Transverse colon (tissue), 4 donors: ENCODE results near the gene TRAK1.

Source experiments
- EP300 ChIP-seq: sonication (generic); formaldehyde crosslinking; IDR thresholded peaks from one replicate; pipeline ENCODE4 v1.6.1; 2017; ENCODE audit warnings: antibody characterized with exemption, low read depth
- POLR2A ChIP-seq: fragments of 450-650 bp; IDR thresholded peaks from one replicate; pipeline ENCODE4 v1.6.1; 2016; ENCODE audit warnings: antibody characterized with exemption, mild to moderate bottlenecking, moderate library complexity
- POLR2AphosphoS5 ChIP-seq, 3 donors: sonication (generic); formaldehyde crosslinking; IDR thresholded peaks; one replicate each; pipeline ENCODE4 v1.6.1; 2016; ENCODE audit warnings: antibody characterized with exemption in 3 of 3
- TF ChIP-seq, protein P1 (sequence below), 5 experiments: fragments of 200-600 bp in 3 of 5; fragments of 450-650 bp in 2 of 5; sonication (generic) in 3 of 5; IDR thresholded peaks; 1 replicate in 2 of 5; 2 replicates in 3 of 5; pipeline ENCODE4 v1.5.1; 2016 to 2017; ENCODE audit warnings: antibody characterized with exemption in 5 of 5, inconsistent platforms in 3 of 5, mild to moderate bottlenecking in 2 of 5, moderate library complexity in 1 of 5

DNA sequence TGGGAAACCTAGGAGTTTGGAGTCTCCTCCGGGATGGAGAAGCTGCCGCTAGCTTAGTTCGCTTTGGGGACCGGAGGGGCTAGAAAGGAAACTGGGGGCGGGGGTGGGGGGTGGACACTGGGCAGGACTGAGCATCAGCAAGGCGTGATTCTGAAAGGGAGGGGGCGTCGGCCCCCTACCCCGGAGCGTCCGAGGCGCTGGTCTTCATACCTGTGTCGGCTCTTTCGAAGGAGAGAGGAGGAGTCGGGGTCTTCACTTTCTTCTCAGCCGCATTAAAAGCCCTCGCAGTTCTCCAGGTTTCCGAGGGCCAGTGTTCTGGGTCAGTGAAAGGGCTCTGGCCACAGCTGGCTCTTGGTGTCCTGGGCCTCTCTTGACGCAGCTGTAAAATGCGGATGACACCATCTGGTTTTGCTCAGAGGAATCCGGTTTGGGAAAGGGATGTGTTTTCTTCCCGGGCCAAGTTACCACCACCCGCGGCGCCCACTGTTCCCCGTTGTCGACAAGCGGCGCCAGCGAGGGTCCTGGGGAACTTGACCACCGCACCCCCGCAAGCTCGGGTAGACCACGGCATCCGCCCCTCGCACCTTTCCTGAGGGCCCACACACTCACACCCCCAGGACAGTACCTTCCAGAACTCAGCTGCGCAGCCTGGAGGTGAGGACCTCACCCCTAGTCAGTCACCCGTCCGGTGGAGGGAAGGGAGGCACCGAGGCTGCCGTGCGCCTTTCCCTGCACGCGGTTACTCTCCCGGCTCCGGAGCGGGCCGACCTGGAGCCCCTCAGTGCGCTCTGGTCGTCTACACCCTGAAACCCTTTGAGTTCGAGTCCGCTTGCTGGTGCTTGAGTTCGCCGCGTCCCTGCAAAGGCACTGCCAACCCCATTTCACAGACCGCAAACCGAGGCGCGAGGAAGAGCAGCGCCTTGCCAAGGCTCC is 174.2 kb downstream of the TRAK1 start:
- TF ChIP-seq, protein P1, sequence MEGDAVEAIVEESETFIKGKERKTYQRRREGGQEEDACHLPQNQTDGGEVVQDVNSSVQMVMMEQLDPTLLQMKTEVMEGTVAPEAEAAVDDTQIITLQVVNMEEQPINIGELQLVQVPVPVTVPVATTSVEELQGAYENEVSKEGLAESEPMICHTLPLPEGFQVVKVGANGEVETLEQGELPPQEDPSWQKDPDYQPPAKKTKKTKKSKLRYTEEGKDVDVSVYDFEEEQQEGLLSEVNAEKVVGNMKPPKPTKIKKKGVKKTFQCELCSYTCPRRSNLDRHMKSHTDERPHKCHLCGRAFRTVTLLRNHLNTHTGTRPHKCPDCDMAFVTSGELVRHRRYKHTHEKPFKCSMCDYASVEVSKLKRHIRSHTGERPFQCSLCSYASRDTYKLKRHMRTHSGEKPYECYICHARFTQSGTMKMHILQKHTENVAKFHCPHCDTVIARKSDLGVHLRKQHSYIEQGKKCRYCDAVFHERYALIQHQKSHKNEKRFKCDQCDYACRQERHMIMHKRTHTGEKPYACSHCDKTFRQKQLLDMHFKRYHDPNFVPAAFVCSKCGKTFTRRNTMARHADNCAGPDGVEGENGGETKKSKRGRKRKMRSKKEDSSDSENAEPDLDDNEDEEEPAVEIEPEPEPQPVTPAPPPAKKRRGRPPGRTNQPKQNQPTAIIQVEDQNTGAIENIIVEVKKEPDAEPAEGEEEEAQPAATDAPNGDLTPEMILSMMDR (IDR thresholded peaks at IDR 0.05): no peak
- TF ChIP-seq EP300 (no peak), POLR2A (no peak), POLR2AphosphoS5 (IDR thresholded peaks at IDR 0.05) (peak in 1 of 3 donors; percentile 17)
